GM21447 (cell line): ENCODE measurements around the gene TNFRSF8.
"Not testable (repeated sequence)": the region's sequence is repeated elsewhere in the genome, so short reads cannot be mapped to it uniquely, and the experiment has no call there.

Experiments
- ATAC-seq: cut with Tn5 transposase; IDR thresholded peaks from one replicate; pipeline ENCODE4 v1.9.1; 2021; ENCODE audit not compliant: unreplicated experiment

TNFRSF8 gene

DNA sequence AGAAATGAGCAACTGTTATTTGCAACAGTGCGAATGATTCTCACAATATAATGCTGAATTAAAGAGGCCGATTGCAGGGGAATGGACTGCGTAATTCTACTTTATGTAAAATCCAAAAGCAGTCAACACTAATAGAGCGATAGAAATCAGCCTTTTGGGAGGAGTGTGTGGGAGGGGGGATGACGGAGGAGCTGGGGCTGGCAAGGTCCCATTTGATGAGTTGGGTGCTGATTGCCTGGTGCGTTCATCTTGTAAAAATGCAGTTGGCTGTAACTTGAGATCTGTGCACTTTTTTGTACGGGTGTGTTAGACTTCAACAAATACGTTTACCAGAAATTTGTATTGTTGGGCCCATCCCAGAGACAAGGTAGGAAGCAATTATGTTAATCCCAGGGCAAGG is 20.7 kb downstream of the TNFRSF8 start:
- ATAC-seq = no peak

DNA sequence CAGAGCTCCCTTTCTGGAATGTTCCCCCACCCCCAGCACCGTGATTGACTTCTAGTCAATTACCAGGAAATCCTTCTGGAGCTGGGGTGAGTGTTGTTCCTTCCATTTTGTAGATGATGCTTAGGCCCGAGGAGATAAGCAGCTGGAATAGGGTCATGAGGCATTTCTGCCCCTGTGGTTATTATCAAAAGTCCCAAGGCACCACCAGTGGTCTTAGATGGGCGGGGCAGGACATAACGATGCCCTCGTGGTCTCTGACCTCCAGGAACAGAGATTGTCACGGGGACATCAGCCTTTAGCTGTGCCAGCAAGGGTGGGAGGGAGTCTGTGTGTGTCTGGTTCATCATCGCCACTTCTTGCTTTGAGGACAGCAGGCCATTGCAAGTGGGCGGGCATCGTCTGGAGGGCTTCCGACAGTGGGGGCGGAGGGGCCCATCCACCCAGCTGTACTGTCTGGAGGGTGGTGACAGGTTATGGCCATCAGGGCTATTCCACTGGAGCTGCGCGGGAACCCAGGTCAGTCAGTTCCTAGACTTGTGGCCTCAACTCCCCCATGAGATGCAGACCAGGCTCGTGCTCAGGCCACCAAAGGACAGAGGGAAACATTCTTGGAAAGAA is 22.6 kb downstream of the TNFRSF8 start:
- ATAC-seq = no peak

DNA sequence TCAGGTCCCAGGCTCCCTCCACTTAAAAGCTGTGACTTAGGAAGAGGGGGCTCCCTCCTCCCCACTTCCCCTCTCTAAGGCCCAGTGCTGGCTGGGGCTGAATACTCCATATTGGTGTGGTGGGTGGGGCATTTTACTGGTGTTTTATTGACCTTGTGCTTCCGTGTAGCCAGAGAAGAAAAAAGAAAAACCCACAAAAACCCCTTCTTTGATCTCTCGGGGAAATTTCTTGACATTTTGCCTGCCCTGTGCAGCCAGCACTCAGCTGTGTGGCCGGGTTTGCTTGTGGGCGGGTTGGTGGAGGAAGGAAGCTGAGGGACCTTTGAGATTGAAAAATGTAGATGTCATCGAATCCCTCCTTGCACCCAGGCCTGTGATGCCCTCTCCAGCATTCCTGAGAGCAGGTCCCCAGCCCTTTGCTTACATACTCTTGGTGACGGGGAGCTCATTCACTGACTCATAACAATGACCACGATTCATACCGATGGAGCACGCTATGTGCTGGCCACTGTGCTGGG is 24.8 kb downstream of the TNFRSF8 start:
- no peak for ATAC-seq

DNA sequence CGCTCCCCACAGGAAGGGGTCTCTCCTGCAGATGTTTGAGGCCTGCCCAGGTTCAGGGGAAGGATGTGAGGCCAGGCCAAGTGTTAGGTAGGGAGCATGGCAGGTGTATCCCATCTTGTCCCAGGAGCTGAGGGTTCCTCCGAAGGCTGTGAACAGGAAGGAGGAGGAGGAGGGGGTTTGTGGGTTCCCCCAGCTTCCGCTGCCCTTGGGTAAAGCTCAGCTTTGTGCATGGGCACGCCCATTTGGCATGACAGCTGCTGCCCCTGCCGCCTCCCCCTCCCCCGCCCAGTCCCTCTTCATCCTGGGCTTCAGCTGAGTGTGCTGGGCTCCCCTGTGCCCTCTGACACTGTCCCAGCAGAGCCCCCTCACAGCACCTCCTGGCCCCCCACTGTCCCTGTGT is 25.5 kb downstream of the TNFRSF8 start:
- ATAC-seq = no peak

DNA sequence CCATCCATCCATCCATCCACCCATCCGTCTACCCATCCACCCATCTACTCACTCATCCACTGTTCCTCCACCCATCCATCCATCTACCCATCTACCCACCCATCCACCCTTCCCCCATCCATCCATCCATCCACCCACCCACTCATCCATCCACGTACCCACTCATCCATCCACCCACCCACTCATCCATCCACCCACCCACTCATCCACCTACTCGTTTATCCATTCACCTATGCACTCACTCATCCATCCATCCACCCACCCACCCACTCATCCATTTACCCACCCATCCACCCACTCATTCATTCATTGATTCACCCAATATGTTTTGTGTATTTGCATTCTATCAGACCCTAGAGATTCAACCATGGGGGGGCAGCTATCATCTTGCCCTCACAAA is 27.2 kb downstream of the TNFRSF8 start:
- ATAC-seq = no peak

DNA sequence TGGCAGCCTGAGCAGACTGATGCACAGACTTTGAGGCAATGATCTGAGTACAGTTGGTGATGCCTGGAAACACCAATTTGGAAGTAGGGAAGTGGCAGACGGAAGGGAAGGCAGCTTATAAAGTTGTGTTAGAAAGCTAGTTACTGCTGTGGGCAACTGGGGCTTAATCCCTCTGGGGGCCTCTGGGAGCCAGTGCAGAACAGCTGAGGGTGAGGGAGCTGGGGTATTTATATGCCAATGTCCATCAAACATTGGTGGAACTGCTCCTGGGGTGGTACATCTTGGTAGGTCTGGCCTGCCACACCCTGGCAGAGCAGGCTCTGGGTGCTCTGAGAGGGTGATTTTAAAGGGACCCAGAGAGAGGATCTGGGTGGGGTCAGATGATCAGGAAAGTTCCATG is 28.1 kb downstream of the TNFRSF8 start:
- no peak for ATAC-seq

DNA sequence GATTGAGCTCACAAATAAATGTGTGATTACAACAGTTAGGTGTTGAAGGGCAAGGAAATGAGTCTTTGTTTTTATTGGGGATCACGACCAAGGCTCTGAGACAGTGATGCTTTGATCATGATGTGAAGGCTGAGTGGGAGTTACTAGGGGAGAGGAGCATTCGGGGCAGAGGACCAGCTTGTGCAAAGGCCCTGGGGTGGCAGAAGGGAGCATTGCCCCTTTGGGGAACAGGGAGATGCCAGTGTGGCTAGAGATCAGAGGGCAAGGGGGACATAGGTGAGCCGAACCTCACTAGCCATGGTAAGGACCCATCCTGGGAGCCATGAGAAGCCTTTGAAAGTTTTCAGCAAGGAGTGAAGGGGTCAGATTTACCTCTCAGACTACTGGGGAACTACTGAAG is 31.1 kb downstream of the TNFRSF8 start:
- no peak for ATAC-seq

DNA sequence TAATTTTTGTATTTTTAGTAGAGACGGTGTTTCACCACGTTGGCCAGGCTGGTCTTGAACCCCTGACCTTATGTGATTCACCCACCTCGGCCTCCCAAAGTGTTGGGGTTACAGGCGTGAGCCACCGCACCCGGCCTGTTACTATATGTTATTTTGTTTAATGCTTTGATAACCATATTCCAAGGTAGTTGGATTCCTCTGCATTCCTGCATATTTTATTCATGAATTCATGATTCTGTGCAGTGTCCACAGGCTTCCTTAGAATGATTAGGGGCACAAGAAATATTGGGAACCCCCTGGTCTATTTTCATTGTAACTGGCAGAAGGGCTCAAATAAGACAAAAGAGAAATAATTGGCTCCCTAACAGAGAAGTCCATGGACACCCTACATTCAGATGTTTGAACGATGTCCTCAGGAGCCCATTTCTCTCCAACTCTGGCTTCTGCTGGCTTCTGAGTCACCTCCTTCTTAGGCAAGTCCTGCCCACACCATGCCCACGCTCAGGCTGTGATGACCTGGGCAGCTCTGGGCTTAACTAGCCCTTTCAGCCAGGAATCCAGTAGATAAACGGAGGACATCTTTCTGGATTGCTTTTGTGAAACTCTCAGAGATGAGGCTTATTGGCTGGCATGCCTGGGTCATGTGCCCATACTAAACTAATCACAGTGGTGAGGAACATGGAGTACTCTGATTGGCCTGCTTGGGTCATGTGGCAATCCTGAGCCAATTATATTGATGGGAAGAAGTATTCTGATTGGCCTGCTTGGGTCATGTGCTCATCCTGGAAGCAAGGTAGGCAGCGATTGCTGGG is 32.6 kb downstream of the TNFRSF8 start:
- ATAC-seq = no peak

DNA sequence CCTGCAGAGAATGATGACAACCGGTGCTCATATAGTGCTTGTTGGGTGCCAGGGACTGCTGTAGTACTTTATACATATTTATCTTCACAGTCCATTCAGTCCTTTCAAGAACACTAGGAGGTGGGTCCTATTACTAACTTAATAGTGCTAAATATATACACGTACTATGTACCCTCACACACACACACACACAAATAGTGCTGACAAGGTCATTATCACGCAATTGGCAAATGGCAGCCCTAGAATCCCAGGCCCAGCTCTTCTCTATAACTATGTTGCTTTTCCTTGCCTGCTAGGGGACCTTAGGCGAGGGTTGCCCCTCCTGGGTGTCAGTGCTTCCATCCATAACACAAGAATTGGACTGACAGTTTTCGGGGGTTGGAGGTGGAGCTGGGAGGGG is 33.5 kb downstream of the TNFRSF8 start:
- no peak for ATAC-seq

DNA sequence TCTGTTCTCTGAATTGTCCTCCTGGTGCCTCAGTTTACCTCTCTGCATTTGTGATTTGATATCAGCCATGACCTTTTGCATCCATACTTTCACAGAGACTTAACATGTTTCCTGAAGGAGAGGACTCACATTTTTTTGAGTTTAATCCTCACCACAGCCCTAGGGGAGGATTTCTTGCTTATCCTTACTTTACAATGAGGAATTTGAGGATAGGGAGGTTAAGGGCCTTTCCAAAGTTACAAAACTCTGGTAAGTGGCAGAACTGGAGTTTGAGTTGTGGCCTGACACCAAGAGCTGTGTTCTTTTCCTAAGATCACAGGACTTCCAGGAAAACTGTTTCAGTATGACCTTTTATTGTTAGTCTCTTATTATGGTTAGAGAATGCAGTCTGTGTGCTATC is 34.2 kb downstream of the TNFRSF8 start:
- no peak for ATAC-seq

DNA sequence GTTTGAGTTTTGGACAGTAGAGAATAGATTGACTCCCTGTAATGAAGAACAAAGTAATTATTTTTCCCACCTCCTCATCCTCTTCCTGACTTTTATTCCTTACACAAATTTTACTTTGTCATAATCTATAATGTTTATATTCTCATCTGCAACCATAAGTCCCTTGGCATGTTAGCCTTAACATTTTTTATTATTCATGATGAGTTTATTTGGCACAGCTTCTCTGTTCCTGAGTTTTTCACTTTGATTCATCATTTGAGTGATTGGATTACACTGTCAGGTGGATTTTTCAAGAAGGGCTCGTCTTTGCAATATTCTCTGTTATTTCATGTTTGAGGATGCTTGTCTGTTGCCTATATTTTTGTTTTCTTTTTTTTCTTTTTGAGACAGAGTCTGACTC is 35.7 kb downstream of the TNFRSF8 start:
- no peak for ATAC-seq

DNA sequence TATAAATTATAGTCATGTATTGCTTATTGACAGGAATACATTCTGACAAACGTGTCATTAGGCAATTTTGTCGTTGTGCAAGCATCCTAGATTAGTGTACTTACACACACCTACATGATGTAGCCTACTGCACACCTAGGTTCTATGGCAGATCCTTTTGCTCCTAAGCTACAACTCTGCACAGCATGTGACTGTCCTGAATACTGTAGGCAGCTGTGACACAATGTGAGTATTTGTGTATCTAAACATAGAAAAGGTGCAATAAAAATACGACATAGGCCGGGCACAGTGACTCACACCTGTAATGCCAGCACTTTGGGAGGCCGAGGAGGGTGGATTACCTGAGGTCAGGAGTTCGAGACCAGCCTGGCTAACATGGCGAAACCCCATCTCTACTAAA is 36.5 kb downstream of the TNFRSF8 start:
- no peak for ATAC-seq

DNA sequence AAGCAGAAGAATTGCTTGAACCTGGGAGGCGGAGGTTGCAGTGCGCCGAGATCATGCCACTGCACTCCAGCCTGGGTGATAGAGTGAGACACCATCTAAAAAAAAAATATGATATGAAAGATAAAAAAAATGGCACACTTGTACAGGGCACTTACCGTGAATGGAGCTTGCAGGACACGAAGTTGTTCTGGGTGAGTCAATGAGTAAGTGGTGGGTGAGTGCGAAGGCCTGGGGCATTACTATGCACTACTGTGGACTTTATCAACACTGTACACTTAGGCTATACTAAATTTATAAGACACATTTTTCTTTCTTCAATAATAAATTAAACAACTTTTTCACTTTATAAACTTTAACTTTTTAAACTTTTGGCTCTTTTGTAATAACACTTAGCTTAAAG is 37.0 kb downstream of the TNFRSF8 start:
- no peak for ATAC-seq

DNA sequence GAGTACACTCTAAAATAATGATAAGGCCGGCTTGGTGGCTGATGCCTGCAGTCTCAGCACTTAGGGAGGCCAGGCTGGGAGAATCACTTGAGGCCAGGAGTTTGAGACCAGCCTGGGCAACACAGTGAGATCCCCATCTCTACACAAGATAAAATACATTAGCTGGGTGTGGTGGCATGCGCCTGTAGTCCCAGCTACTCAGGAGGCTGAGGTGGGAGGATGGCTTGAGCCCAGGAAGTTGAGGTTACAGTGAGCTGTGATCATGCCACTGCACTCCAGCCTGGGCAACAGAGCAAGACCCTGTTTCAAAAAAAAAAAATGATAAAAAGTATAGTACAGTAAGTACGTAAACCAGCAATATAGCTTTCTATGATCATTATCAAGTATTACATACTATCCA is 38.0 kb downstream of the TNFRSF8 start:
- ATAC-seq = not testable (repeated sequence)

DNA sequence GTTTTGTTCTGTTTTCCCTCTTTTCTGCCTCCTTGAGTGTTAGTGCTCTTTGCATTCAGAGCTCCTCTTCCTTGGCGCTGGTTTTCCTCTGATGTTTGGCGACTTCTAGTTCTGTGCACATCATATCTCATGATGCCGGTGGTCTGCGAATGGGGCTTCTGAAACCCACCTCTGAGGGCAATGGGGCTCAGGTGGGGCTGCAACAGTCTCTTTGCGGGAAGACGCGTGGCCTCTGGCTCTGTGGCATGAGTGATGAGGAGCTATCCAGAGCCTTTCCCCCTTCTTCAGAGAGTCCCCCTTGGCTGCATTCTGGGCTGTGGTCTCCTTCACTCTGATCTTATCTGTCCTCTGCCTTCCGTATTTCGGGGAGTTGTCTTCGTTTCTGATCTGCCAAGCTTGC is 39.0 kb downstream of the TNFRSF8 start:
- ATAC-seq = no peak

DNA sequence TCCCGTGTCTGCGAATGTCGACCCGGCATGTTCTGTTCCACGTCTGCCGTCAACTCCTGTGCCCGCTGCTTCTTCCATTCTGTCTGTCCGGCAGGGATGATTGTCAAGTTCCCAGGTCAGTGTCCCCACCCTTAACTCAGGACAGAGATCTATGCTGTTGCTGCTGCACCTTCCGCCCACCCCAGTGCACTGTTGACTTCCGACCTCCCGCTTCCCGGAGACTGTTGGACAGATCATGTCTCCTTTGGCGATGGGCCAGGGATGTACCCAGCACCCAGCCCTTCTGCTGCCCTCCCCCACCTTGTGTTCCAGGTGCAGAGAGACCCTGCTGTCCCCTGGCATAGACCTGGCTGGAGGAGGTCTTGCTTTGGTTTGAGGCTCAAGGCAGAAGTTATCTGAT is 41.3 kb downstream of the TNFRSF8 start:
- ATAC-seq = no peak

DNA sequence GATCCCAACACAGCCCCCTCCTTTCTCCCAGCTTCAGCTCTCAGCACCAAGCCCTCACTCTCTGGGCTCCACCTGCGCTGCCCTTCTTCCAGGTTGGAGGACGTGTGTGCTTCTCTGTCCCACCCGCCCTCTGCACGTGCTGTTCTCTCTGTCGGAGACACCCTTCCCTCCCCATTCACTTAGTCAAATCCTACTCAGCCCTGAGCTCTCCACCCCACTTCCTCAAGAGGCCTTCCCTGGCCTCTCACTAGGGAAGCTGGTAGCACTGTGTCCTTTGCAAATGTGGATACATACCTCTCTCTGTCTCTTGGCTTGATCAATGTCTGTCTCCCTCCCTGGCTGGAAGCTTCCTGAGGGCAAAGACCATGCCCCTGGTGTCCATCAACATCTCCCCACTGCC is 43.0 kb downstream of the TNFRSF8 start:
- ATAC-seq = no peak

DNA sequence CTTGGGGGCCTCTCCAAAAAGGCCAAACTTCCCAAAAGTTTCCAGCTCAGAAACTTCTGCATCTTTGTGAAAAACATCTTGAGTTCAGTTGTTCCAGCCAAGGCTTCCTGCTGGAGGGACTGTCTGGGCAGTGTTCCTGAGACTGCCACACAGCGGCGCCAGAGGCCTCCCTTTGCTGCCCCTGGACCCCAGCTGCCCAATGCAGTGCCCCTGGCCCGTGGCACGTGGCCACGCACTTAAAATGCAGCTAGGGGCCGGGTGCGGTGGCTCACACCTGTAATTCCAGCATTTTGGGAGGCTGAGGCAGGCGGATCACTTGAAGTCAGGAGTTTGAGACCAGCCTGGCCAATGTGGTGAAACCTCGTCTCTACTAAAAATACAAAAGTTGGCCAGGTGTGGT is 43.8 kb downstream of the TNFRSF8 start:
- ATAC-seq = not testable (repeated sequence)

DNA sequence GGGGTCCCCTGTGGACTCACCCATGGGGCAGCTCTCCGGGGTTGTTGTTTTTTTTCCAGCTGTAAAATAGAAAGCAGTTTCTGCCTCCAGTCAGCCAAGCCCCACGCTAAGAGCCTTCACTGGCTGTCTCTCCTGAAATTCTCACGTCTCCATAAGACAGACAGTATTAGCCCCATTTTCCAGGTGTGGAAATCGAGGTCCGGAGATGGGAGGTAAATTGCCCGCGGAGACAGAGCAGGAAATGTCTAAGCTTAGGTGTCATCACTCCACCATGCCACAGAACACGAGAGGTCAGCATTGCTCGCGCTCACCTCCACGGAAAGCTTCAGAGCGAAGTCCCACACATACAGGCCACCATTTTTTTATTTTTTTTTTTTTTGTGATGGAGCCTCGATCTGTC is 44.6 kb downstream of the TNFRSF8 start:
- ATAC-seq = no peak

DNA sequence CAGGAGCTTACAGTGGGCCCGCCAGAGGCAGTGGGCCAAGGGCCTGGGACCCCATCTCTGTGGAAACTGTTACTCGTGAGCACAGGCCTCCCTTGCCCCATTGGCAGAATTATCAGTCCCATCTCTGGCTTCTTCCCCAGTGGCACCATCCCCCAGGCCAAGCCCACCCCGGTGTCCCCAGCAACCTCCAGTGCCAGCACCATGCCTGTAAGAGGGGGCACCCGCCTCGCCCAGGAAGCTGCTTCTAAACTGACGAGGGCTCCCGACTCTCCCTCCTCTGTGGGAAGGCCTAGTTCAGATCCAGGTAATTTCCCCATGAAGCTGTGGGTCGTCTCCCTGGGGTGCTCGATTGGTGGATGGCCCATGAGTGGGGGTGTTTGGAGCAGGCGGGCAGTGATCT is 46.8 kb downstream of the TNFRSF8 start:
- no peak for ATAC-seq

DNA sequence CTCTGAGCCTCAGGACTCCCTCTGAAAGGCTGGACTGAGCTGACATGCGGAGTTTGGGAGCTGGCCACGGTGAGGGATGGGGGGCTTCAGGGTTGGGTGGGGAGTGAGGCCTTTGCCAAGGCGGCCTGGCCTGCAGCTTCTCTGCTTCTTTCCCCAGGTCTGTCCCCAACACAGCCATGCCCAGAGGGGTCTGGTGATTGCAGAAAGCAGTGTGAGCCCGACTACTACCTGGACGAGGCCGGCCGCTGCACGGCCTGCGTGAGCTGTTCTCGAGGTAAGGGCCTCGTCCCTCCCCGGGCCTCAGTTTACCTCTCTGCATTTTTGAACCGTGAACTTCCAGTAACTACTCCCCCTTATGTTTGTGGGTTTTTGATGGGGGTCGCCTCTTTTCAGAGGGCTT is 48.6 kb downstream of the TNFRSF8 start:
- no peak for ATAC-seq

DNA sequence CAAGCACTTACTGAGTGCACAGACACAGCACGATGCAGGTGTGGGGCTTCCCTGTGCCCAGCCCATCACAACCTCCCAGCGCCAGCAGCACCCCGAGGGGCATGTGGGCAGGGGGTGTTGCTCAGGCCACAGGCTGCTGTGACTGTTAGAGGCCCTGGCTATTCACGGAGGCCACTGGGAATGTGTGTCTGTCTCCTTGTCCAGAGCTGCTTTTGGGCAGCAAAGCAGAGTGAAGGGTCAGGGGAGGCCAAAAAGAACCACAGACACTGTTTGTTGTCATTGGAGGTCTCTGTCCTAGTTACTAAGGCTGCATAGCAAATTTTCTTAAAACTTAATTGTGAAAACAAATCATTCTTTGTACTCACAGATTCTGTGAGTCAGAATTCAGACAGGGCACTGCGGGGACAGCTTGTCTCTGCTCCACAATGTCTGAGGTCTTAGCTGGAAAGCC is 49.6 kb downstream of the TNFRSF8 start:
- ATAC-seq = no peak
